Motor neuron (in vitro differentiated cells): ENCODE data around the gene TTLL11. TPM values are rescaled to one million over a fixed set of nuclear protein-coding genes. Genes with fewer than 3 reads are reported as not detected.
"Not testable (repeated sequence)": the region's sequence is repeated elsewhere in the genome, so short reads cannot be mapped to it uniquely, and the experiment has no call there.

Experiments
- ATAC-seq, 8 experiments: fragments of 200-7000 bp; cut with Tn5 transposase; replicated peaks in 6 of 8; 2 replicates each; pipeline ENCODE4 v1.8.0; 2021; ENCODE audit warnings: mild to moderate bottlenecking in 8 of 8, moderate library complexity in 8 of 8
- H3K27ac ChIP-seq, 2 donors: fragments of 250-450 bp; sonication (Bioruptor Pico); 2 replicates each; pipeline ENCODE4 v1.9.0; 2021; ENCODE audit warnings: antibody characterized with exemption in 2 of 2, mild to moderate bottlenecking in 2 of 2, moderate library complexity in 1 of 2
- H3K4me1 ChIP-seq, 2 donors: fragments of 250-450 bp; sonication (Bioruptor Pico); replicated peaks in 1 of 2; 2 replicates each; pipeline ENCODE4 v1.6.1; 2021; ENCODE audit warnings: antibody characterized with exemption in 2 of 2, mild to moderate bottlenecking in 2 of 2, moderate library complexity in 1 of 2
- H3K4me3 ChIP-seq, 5 donors: fragments of 250-450 bp; sonication (Bioruptor Pico); 2 replicates each; pipeline ENCODE4 v1.9.0; 2021; ENCODE audit warnings: antibody characterized with exemption in 5 of 5, mild to moderate bottlenecking in 5 of 5, moderate library complexity in 4 of 5
- WGBS, 10 experiments: fragments of 450-650 bp; shearing (Covaris generic); methylation state at CpG; one replicate each; pipeline ENCODE4 v1.0.0; 2022; 5-methylcytosine and 5-hydroxymethylcytosine counted together
- in situ Hi-C, 9 experiments: fragments of 400-800 bp; cut with MboI; loops; one replicate each; pipeline ENCODE4 v1.15.0; 2021; ENCODE audit warnings: low sequenced_read_pairs in 9 of 9, low pct_unique_long_range_greater_than_20kb in 2 of 9; ENCODE audit not compliant: unreplicated experiment in 9 of 9
- total RNA-seq, 8 experiments: library from RNA; unstranded; fragments of 300-600 nt; gene quantifications; 2 replicates each; pipeline versions ENCODE4 v1.2.3 to v1.2.4, GENCODE V29; 2022

Gene TTLL11
- total RNA-seq, 8 experiments from 2014 or later: 5.7 to 16.9 (median 11.2) TPM

GRCh38 chr9:122016309-122016708 lies 76.8 kb downstream of the TTLL11 start:
- 60 to 90% (median 79%) methylated on average over 1 to 7 of the region's 7 CpGs; no CpG with 5 or more reads in 3 of the 10 experiments for WGBS, 10 experiments
- no peaks in the 10 kb centered on the region for H3K4me1 ChIP-seq
- no peak for ATAC-seq
- no peak overlapping the region for H3K4me3 ChIP-seq
- no peak overlapping the region for H3K27ac ChIP-seq
- in situ Hi-C loops: no loop called here

- Histone ChIP-seq H3K27ac (no peak overlapping the region), H3K4me3 (no peak overlapping the region), H3K4me1 (no peaks in the 10 kb centered on the region)
- in situ Hi-C loops: no loop called here
- no peak for ATAC-seq
- WGBS, 10 experiments: 50 to 81% (median 69%) methylated on average over 1 to 7 of the region's 11 CpGs; no CpG with 5 or more reads in 4 of the 10 experiments
These were observed 77.8 kb downstream of the TTLL11 start for GRCh38 chr9:122015170-122015821.

- no peaks in the 10 kb centered on the region for H3K4me1 ChIP-seq
- in situ Hi-C loops: no loop called here
- H3K27ac ChIP-seq: no peak overlapping the region
- 76 to 100% (median 93%) methylated on average over 1 to 4 of the region's 4 CpGs for WGBS, 10 experiments
- no peak overlapping the region for H3K4me3 ChIP-seq
- ATAC-seq: no peak
These were observed 81.2 kb downstream of the TTLL11 start for GRCh38 chr9:122011818-122012498.

- ATAC-seq: no peak
- H3K27ac ChIP-seq: no peak overlapping the region
- H3K4me3 ChIP-seq: no peak overlapping the region
- no peaks in the 10 kb centered on the region for H3K4me1 ChIP-seq
- WGBS, 10 experiments: 78 to 100% (median 88%) methylated on average over 2 to 10 of the region's 10 CpGs; no CpG with 5 or more reads in 2 of the 10 experiments
- in situ Hi-C loops: no loop called here
These were observed 84.5 kb downstream of the TTLL11 start for GRCh38 chr9:122008559-122008958.

GRCh38 chr9:122007837-122008236 lies 85.3 kb downstream of the TTLL11 start:
- WGBS, 10 experiments: 20 to 86% (median 52%) methylated on average over 1 of the region's 1 CpG; no CpG with 5 or more reads in 4 of the 10 experiments
- Histone ChIP-seq H3K4me1 (no peaks in the 10 kb centered on the region), H3K4me3 (no peak overlapping the region), H3K27ac (no peak overlapping the region)
- in situ Hi-C loops: no loop called here
- ATAC-seq: no peak

DNA sequence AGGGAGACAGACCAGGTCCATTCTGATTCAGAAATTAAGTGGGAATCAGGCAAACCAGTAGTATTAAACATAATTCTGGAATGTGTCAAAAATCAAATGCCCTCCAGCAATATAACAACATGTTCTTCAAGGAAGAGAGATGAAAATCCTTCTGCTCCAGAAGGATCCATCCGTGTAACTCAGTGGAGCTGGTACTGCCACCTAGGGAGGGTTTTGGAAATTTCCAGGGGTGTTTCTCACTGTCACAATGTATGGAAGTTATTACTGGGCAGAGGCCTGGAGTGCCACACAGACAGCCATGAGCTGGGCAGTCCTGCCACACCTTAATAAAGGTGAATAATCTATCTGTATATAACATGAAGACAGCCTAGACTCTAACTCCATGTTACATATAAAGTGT lies 87.5 kb downstream of the TTLL11 start:
- 0 to 43% (median 23%) methylated on average over 1 of the region's 1 CpG; no CpG with 5 or more reads in 6 of the 10 experiments for WGBS, 10 experiments
- Histone ChIP-seq H3K4me1 (no peaks in the 10 kb centered on the region), H3K4me3 (no peak overlapping the region), H3K27ac (no peak overlapping the region)
- peak in 4 of 8 experiments; percentile 36 to 89 (median 76) for ATAC-seq
- in situ Hi-C loops: no loop called here

DNA sequence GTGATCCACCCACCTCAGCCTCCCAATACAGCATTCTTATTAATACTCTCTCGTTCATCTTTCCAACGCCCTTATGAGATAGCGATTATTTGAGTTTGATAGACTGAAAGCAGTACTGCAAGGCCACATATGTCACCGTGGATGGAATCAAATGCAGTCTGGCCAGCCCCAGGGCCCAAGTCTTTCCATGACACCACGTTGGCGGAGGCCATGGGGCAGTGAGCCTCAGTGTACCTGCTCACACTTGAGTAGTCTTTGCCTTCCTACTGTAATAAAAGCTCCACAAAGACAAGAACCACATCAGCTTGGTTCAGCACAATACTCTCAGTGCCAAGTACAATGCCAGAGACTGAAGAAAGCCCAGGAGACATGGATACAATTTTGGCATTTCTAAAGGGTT lies 88.5 kb downstream of the TTLL11 start:
- no peak overlapping the region for H3K4me3 ChIP-seq
- no peak overlapping the region for H3K27ac ChIP-seq
- H3K4me1 ChIP-seq: no peaks in the 10 kb centered on the region
- 82 to 100% (median 88%) methylated on average over 1 to 6 of the region's 6 CpGs; no CpG with 5 or more reads in 3 of the 10 experiments for WGBS, 10 experiments
- ATAC-seq: no peak
- in situ Hi-C loops: no loop called here

DNA sequence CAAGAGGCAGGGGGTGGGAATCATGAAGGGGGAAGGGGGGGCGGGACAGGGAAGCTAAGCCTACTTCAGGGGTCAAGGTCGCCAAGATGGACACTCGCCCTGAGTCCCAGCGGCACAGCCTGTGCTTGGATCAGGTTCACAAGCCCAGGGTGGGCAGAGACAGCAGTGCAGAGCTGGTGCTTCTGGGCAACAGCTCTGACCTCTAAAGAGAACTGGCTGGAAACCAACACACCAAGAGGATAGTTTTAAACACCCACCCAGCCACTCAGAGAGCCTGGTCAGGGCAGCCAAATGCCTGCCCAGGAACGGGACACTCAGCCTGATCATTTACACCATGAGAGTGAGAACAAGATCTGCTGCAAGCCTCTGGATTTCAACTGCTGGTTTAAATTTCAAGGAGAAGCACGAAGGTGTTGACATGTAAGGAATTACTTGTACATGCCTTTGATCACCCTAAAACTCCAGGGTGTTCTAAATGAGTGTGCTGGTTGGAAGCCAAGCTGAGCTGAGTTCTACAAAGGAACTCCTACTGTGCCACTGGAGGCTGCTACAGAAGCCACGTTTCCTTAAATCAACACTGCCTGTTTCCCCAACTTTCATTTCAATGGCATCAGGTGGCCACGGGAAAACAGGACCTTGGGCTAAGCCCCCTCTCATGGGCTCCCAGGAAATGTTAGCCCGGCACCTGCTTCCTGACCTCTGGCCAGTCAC lies 91.5 kb downstream of the TTLL11 start:
- in situ Hi-C loops: no loop called here
- 0 to 80% (median 45%) methylated on average over 1 to 3 of the region's 9 CpGs; no CpG with 5 or more reads in 3 of the 10 experiments for WGBS, 10 experiments
- Histone ChIP-seq H3K4me1 (no peaks in the 10 kb centered on the region), H3K27ac (no peak overlapping the region), H3K4me3 (no peak overlapping the region)
- peak in 2 of 8 experiments; percentile 15 to 33 for ATAC-seq

DNA sequence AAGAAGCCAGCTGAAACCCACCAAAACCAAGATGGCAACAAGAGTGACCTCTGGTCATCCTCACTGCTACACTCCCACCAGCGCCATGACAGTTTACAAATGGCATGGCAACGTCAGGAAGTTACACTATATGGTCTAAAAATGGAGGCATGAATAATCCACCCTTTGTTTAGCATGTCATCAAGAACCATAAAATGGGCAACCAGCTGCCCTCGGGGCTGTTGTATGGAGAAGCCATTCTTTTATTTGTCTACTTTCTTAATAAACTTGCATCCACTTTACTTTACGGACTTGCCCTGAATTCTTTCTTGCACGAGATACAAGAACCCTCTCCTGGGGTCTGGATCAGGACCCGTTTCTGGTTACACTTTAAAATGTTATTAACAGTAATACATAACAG lies 92.6 kb downstream of the TTLL11 start:
- H3K27ac ChIP-seq, H3K4me1 ChIP-seq, H3K4me3 ChIP-seq, in situ Hi-C loops: not testable (repeated sequence)
- WGBS, 10 experiments: 29 to 92% (median 68%) methylated on average over 2 to 6 of the region's 6 CpGs; no CpG with 5 or more reads in 1 of the 10 experiments
- ATAC-seq: peak in 2 of 8 experiments; percentile 7 to 68

GRCh38 chr9:121999556-121999955 lies 93.6 kb downstream of the TTLL11 start:
- in situ Hi-C loops: loop anchor here in 6 of 9 experiments (10.0 to 25.0 kb wide), 5 partner anchors 262 to 462 kb away; no protein-coding TSS in a partner anchor
- H3K27ac ChIP-seq: no peak overlapping the region
- H3K4me1 ChIP-seq: no peaks in the 10 kb centered on the region
- 63 to 100% (median 98%) methylated on average over 2 to 3 of the region's 3 CpGs; no CpG with 5 or more reads in 6 of the 10 experiments for WGBS, 10 experiments
- ATAC-seq: no peak
- no peak overlapping the region for H3K4me3 ChIP-seq

DNA sequence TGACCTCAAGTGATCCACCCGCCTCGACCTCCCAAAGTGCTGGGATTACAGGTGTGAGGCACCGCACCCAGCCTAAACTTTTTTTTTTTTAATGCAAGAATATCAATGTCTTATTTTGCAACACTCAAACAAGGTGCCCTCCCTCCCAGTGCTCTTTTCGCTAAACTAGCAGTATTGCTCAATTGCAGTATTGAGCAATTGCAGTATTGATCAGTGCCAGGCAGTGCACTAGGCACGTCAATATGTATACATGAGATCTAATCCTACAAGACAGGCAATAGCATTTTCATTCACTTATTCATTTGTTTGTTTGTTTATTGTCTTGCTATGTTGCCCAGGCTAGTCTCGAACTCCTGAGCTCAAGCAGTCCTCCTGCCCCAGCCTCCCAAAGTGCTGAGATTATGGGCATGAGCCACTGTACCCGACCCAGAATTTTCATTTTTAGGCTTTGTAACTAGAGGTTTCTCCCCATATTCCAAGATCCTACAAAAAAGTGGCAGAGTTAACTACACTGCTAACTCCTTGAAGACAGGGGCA lies 94.5 kb downstream of the TTLL11 start:
- no peak overlapping the region for H3K4me3 ChIP-seq
- ATAC-seq: no peak
- peaks cover 3 to 4% of the 10 kb centered on the region in 2 donors for H3K4me1 ChIP-seq
- H3K27ac ChIP-seq: no peak overlapping the region
- in situ Hi-C loops: loop anchor here in 6 of 9 experiments (10.0 to 25.0 kb wide), 5 partner anchors 261 to 461 kb away; no protein-coding TSS in a partner anchor
- WGBS, 10 experiments: 90 to 100% (median 95%) methylated on average over 1 to 7 of the region's 7 CpGs; no CpG with 5 or more reads in 1 of the 10 experiments

- no peak for ATAC-seq
- in situ Hi-C loops: loop anchor here in 6 of 9 experiments (10.0 to 25.0 kb wide), 5 partner anchors 260 to 460 kb away; no protein-coding TSS in a partner anchor
- peaks cover 7 to 8% of the 10 kb centered on the region in 2 donors for H3K4me1 ChIP-seq
- WGBS, 10 experiments: 59 to 100% (median 90%) methylated on average over 1 to 6 of the region's 7 CpGs; no CpG with 5 or more reads in 2 of the 10 experiments
- no peak overlapping the region for H3K27ac ChIP-seq
- no peak overlapping the region for H3K4me3 ChIP-seq
These were observed 95.3 kb downstream of the TTLL11 start for GRCh38 chr9:121997791-121998190.
